ENCODE measurements around the gene RCL1.
"Not testable (repeated sequence)": the region's sequence is repeated elsewhere in the genome, so short reads cannot be mapped to it uniquely, and the experiment has no call there.

Gene RCL1

GRCh38 chr9:4750023-4750673 lies 42.6 kb upstream of the RCL1 start:
- peak; percentile 84 for ATAC-seq
- TF ChIP-seq ZC3H10 (CRISPR knock-in tag; IDR thresholded peaks at IDR 0.05) (no peak), ARNTL (CRISPR knock-in tag; IDR thresholded peaks at IDR 0.05; ENCODE audit: borderline replicate concordance, low read depth) (no peak), ISL1 (CRISPR knock-in tag; IDR thresholded peaks at IDR 0.05) (no peak), TOX (CRISPR knock-in tag; IDR thresholded peaks at IDR 0.05; ENCODE audit: borderline replicate concordance) (no peak), ESRRG (CRISPR knock-in tag; IDR thresholded peaks at IDR 0.05) (no peak), OSR1 (CRISPR knock-in tag; IDR thresholded peaks at IDR 0.05) (no peak), ZNF8 (CRISPR knock-in tag; IDR thresholded peaks at IDR 0.05) (no peak), PPARA (CRISPR knock-in tag; IDR thresholded peaks at IDR 0.05; ENCODE audit: borderline replicate concordance) (no peak), ZNF565 (CRISPR knock-in tag; conservative IDR thresholded peaks at IDR 0.05; ENCODE audit: low read depth) (no peak), PATZ1 (CRISPR knock-in tag; IDR thresholded peaks at IDR 0.05; ENCODE audit: borderline replicate concordance) (no peak), SNAI2 (CRISPR knock-in tag; IDR thresholded peaks at IDR 0.05) (no peak)
- TF ChIP-seq, protein P1, sequence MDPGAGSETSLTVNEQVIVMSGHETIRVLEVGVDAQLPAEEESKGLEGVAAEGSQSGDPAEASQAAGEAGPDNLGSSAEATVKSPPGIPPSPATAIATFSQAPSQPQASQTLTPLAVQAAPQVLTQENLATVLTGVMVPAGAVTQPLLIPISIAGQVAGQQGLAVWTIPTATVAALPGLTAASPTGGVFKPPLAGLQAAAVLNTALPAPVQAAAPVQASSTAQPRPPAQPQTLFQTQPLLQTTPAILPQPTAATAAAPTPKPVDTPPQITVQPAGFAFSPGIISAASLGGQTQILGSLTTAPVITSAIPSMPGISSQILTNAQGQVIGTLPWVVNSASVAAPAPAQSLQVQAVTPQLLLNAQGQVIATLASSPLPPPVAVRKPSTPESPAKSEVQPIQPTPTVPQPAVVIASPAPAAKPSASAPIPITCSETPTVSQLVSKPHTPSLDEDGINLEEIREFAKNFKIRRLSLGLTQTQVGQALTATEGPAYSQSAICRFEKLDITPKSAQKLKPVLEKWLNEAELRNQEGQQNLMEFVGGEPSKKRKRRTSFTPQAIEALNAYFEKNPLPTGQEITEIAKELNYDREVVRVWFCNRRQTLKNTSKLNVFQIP (CRISPR knock-in tag; IDR thresholded peaks at IDR 0.05; ENCODE audit: borderline replicate concordance, low read depth): no peak

DNA sequence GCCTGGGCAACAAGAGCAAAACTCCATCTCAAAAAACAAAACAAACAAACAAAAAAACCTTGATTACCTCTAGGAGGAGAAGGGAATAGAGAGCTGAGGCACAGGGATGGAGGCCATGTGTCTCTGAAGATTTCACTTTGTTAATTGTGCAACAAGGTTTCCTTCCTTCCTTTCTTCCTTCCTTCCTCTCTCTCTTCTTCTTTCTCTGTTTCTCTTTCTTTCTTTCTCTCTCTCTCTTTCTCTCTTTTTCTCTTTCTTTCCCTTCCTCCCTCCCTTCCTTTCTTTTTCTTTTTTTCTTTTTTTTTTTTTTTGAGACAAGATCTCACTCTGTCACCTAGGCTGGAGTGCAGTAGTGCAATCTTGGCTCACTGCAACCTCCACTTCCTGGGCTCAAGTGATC lies 38.2 kb upstream of the RCL1 start:
- not testable (repeated sequence) for ATAC-seq

- ATAC-seq: no peak
- TF ChIP-seq OSR1 (CRISPR knock-in tag; IDR thresholded peaks at IDR 0.05) (no peak), ZFP3 (CRISPR knock-in tag; IDR thresholded peaks at IDR 0.05) (no peak), ZNF70 (CRISPR knock-in tag; IDR thresholded peaks at IDR 0.05) (no peak), ZNF8 (CRISPR knock-in tag; IDR thresholded peaks at IDR 0.05) (no peak), PPARA (CRISPR knock-in tag; IDR thresholded peaks at IDR 0.05; ENCODE audit: borderline replicate concordance) (no peak), ARNTL (CRISPR knock-in tag; IDR thresholded peaks at IDR 0.05; ENCODE audit: borderline replicate concordance, low read depth) (no peak), TSHZ2 (CRISPR knock-in tag; IDR thresholded peaks at IDR 0.05) (no peak), TCF4 (CRISPR knock-in tag; IDR thresholded peaks at IDR 0.05; ENCODE audit: borderline replicate concordance) (no peak), SNAI2 (CRISPR knock-in tag; IDR thresholded peaks at IDR 0.05) (no peak), ZNF565 (CRISPR knock-in tag; conservative IDR thresholded peaks at IDR 0.05; ENCODE audit: low read depth) (no peak), GLIS3 (CRISPR knock-in tag; IDR thresholded peaks at IDR 0.05) (no peak), ESRRG (CRISPR knock-in tag; IDR thresholded peaks at IDR 0.05) (no peak), CSRNP3 (CRISPR knock-in tag; IDR thresholded peaks at IDR 0.05) (no peak)
- TF ChIP-seq, protein P1 (CRISPR knock-in tag; IDR thresholded peaks at IDR 0.05; ENCODE audit: borderline replicate concordance, low read depth): no peak
- TF ChIP-seq, protein P2, sequence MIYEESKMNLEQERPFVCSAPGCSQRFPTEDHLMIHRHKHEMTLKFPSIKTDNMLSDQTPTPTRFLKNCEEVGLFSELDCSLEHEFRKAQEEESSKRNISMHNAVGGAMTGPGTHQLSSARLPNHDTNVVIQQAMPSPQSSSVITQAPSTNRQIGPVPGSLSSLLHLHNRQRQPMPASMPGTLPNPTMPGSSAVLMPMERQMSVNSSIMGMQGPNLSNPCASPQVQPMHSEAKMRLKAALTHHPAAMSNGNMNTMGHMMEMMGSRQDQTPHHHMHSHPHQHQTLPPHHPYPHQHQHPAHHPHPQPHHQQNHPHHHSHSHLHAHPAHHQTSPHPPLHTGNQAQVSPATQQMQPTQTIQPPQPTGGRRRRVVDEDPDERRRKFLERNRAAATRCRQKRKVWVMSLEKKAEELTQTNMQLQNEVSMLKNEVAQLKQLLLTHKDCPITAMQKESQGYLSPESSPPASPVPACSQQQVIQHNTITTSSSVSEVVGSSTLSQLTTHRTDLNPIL (CRISPR knock-in tag; IDR thresholded peaks at IDR 0.05; ENCODE audit: low read depth): no peak
Observed at GRCh38 chr9:4755026-4755609, 37.6 kb upstream of the RCL1 start.
